ENCODE data around the gene CBL. TPM values are rescaled to one million over a fixed set of nuclear protein-coding genes. Genes with fewer than 3 reads are reported as not detected.
A peak's percentile ranks its signal among the peaks of the same experiment; 100 is the strongest.

Gene CBL
- total and polyA plus RNA-seq, 2 experiments from 2014 or later, result 31.6 to 67.6 TPM

DNA sequence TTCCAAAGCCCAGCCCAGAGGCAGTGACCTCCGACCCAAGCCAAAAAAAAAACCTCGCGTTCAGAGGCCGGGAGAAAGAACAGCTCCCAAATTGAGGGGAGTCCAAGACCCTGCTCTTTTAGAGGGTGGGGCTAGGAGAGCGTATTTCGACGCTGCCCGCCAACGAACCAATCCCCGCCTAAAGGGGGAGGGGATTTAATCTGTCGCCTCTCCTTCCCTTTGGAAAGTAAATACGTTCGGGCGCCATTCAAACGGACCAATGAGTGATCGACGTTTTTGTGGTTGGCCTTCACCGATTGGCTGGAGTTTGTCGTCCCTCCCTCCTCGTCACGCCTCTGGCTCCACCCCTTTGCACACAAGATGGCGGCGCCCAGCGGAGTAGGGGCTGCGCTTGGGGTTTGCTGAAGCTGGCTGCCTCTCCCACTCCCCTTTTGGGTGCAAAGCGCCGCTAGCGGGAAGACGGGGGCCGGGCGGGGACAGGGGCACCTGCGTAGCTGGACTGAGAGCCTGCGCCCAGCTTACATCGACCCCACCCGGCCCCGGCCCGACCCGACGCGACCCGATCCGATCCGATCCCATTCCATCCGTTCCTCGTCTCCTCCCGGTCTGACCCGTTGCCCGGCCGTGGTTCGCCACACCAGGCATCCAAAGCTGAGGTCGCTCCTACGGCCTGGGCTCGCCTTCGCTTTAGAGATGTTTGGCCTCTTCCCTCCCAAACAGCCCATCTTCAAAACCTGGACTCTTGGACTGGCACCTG lies 128.2 kb downstream of the CBL start, which contains the start of gene RNF26:
TSS of gene RNF26 (plus strand) at position 354 of the 757 bp plus-strand sequence. CDS start 596 bp downstream, outside the sequence.
- H2AFZ ChIP-seq, result 0 out of 2 replicates have a peak within 1 kb of the TSS, but pooled peaks have one; percentile 1
- Mint-ChIP-seq H3K4me3 (peak within 1 kb of the TSS; percentile 100), H3K27me3 (ENCODE audit: insufficient read depth, low read depth, poor library complexity) (peaks cover 30% of the 10 kb centered on the region), H3K27ac (peak within 1 kb of the TSS; percentile 99), H3K4me1 (peaks cover 48% of the 10 kb centered on the region), H3K36me3 (ENCODE audit: low read depth) (peaks cover 16% of the 10 kb centered on the region; the same call in 2 of the 3 replicates), H3K9me3 (no peaks in the 10 kb centered on the region; the same call in 2 of the 3 replicates)
- peaks cover 36% of the 10 kb centered on the region; the same call in 1 of the 2 replicates for H3K4me1 ChIP-seq (ENCODE audit: insufficient read depth)
- peaks cover 22% of the 10 kb centered on the region for H3K79me2 ChIP-seq (replicated peaks; ENCODE audit: insufficient read depth)
- H3K27ac ChIP-seq (ENCODE audit: low read depth), result peak within 1 kb of the TSS; percentile 80
- peaks cover 9% of the 10 kb centered on the region for H3K27me3 ChIP-seq (ENCODE audit: insufficient read depth)
- peak within 1 kb of the TSS; percentile 99 for H3K4me2 ChIP-seq
- H3F3A ChIP-seq (replicated peaks; ENCODE audit: low read depth), result peaks cover 24% of the 10 kb centered on the region
- no peaks in the 10 kb centered on the region for H3K9me2 ChIP-seq (ENCODE audit: insufficient read depth)
- no peaks in the 10 kb centered on the region; the same call in 1 of the 2 replicates for H3K36me3 ChIP-seq (ENCODE audit: insufficient read depth)
- ATAC-seq (peak; percentile 71), DNase-seq (ENCODE audit: low spot score) (peak; percentile 100)
- H3K4me3 ChIP-seq, result peak within 1 kb of the TSS; percentile 97
- no peaks in the 10 kb centered on the region for H4K20me1 ChIP-seq (replicated peaks; ENCODE audit: insufficient read depth)
- peak; percentile 91 for TF ChIP-seq CREB1 (CRISPR knock-in tag; IDR thresholded peaks at IDR 0.05; ENCODE audit: low read depth)
- TF ChIP-seq JUNB (IDR thresholded peaks at IDR 0.05; ENCODE audit: unreplicated experiment), result no peak
- peak; percentile 71 for TF ChIP-seq POLR2AphosphoS5 (IDR thresholded peaks at IDR 0.05; ENCODE audit: low read depth)

DNA sequence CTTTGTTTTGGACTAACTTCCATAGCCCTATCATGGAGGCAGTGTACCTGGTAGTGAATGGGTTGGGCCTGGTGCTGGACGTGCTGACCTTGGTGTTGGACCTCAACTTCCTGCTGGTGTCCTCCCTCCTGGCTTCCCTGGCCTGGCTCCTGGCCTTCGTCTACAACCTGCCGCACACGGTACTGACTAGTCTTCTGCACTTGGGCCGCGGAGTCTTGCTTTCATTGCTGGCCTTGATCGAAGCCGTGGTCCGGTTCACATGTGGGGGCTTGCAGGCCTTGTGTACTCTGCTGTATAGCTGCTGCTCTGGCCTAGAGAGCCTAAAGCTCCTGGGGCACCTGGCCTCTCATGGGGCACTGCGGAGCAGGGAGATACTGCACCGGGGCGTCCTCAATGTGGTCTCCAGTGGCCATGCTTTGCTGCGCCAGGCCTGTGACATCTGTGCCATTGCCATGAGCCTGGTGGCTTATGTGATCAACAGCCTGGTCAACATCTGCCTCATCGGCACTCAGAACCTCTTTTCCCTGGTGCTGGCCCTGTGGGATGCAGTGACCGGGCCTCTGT lies 129.0 kb downstream of the CBL start:
- peaks cover 32% of the 10 kb centered on the region for H3K27me3 Mint-ChIP-seq (ENCODE audit: insufficient read depth, low read depth, poor library complexity)
- Histone ChIP-seq H4K20me1 (replicated peaks; ENCODE audit: insufficient read depth) (no peaks in the 10 kb centered on the region), H3K79me2 (replicated peaks; ENCODE audit: insufficient read depth) (peaks cover 22% of the 10 kb centered on the region), H3F3A (replicated peaks; ENCODE audit: low read depth) (peaks cover 25% of the 10 kb centered on the region), H3K4me3 (peak overlapping the region; percentile 97), H3K9me2 (ENCODE audit: insufficient read depth) (no peaks in the 10 kb centered on the region), H3K27ac (ENCODE audit: low read depth) (peak overlapping the region; percentile 78; the same call in 1 of the 2 replicates), H3K4me1 (ENCODE audit: insufficient read depth) (peaks cover 36% of the 10 kb centered on the region; the same call in 1 of the 2 replicates), H3K4me2 (peak overlapping the region; percentile 99), H3K36me3 (ENCODE audit: insufficient read depth) (no peaks in the 10 kb centered on the region; the same call in 1 of the 2 replicates), H3K27me3 (ENCODE audit: insufficient read depth) (peaks cover 16% of the 10 kb centered on the region), H2AFZ (no peak overlapping the region)
- H3K27ac Mint-ChIP-seq, result peak overlapping the region; percentile 99
- no peaks in the 10 kb centered on the region; the same call in 2 of the 3 replicates for H3K9me3 Mint-ChIP-seq
- ATAC-seq (no peak), DNase-seq (ENCODE audit: low spot score) (no peak)
- H3K4me3 Mint-ChIP-seq, result peak overlapping the region; percentile 100
- H3K4me1 Mint-ChIP-seq, result peaks cover 50% of the 10 kb centered on the region
- peaks cover 16% of the 10 kb centered on the region; the same call in 2 of the 3 replicates for H3K36me3 Mint-ChIP-seq (ENCODE audit: low read depth)
- TF ChIP-seq EZH2phosphoT487 (IDR thresholded peaks at IDR 0.05; ENCODE audit: unreplicated experiment), result no peak
- no peak for TF ChIP-seq ZNF331 (CRISPR knock-in tag; IDR thresholded peaks at IDR 0.05; ENCODE audit: low read depth)
- TF ChIP-seq EZH2 (IDR thresholded peaks at IDR 0.05; ENCODE audit: low read depth, unreplicated experiment), result no peak
- TF ChIP-seq NANOG (IDR thresholded peaks at IDR 0.05; ENCODE audit: borderline replicate concordance), result no peak
- TF ChIP-seq STAT1 (IDR thresholded peaks at IDR 0.05; ENCODE audit: unreplicated experiment), result no peak
- TF ChIP-seq, protein P1, sequence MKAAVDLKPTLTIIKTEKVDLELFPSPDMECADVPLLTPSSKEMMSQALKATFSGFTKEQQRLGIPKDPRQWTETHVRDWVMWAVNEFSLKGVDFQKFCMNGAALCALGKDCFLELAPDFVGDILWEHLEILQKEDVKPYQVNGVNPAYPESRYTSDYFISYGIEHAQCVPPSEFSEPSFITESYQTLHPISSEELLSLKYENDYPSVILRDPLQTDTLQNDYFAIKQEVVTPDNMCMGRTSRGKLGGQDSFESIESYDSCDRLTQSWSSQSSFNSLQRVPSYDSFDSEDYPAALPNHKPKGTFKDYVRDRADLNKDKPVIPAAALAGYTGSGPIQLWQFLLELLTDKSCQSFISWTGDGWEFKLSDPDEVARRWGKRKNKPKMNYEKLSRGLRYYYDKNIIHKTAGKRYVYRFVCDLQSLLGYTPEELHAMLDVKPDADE (IDR thresholded peaks at IDR 0.05), result no peak
- TF ChIP-seq, protein P2, sequence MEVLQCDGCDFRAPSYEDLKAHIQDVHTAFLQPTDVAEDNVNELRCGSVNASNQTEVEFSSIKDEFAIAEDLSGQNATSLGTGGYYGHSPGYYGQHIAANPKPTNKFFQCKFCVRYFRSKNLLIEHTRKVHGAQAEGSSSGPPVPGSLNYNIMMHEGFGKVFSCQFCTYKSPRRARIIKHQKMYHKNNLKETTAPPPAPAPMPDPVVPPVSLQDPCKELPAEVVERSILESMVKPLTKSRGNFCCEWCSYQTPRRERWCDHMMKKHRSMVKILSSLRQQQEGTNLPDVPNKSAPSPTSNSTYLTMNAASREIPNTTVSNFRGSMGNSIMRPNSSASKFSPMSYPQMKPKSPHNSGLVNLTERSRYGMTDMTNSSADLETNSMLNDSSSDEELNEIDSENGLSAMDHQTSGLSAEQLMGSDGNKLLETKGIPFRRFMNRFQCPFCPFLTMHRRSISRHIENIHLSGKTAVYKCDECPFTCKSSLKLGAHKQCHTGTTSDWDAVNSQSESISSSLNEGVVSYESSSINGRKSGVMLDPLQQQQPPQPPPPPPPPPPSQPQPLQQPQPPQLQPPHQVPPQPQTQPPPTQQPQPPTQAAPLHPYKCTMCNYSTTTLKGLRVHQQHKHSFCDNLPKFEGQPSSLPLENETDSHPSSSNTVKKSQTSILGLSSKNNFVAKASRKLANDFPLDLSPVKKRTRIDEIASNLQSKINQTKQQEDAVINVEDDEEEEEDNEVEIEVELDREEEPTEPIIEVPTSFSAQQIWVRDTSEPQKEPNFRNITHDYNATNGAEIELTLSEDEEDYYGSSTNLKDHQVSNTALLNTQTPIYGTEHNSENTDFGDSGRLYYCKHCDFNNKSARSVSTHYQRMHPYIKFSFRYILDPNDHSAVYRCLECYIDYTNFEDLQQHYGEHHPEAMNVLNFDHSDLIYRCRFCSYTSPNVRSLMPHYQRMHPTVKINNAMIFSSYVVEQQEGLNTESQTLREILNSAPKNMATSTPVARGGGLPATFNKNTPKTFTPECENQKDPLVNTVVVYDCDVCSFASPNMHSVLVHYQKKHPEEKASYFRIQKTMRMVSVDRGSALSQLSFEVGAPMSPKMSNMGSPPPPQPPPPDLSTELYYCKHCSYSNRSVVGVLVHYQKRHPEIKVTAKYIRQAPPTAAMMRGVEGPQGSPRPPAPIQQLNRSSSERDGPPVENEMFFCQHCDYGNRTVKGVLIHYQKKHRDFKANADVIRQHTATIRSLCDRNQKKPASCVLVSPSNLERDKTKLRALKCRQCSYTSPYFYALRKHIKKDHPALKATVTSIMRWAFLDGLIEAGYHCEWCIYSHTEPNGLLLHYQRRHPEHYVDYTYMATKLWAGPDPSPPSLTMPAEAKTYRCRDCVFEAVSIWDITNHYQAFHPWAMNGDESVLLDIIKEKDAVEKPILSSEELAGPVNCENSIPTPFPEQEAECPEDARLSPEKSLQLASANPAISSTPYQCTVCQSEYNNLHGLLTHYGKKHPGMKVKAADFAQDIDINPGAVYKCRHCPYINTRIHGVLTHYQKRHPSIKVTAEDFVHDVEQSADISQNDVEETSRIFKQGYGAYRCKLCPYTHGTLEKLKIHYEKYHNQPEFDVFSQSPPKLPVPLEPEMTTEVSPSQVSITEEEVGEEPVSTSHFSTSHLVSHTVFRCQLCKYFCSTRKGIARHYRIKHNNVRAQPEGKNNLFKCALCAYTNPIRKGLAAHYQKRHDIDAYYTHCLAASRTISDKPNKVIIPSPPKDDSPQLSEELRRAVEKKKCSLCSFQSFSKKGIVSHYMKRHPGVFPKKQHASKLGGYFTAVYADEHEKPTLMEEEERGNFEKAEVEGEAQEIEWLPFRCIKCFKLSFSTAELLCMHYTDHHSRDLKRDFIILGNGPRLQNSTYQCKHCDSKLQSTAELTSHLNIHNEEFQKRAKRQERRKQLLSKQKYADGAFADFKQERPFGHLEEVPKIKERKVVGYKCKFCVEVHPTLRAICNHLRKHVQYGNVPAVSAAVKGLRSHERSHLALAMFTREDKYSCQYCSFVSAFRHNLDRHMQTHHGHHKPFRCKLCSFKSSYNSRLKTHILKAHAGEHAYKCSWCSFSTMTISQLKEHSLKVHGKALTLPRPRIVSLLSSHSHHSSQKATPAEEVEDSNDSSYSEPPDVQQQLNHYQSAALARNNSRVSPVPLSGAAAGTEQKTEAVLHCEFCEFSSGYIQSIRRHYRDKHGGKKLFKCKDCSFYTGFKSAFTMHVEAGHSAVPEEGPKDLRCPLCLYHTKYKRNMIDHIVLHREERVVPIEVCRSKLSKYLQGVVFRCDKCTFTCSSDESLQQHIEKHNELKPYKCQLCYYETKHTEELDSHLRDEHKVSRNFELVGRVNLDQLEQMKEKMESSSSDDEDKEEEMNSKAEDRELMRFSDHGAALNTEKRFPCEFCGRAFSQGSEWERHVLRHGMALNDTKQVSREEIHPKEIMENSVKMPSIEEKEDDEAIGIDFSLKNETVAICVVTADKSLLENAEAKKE (CRISPR knock-in tag; IDR thresholded peaks at IDR 0.05), result no peak
- no peak for TF ChIP-seq JUNB (IDR thresholded peaks at IDR 0.05; ENCODE audit: unreplicated experiment)
- TF ChIP-seq POLR2AphosphoS5 (IDR thresholded peaks at IDR 0.05; ENCODE audit: low read depth), result no peak

Data from GM23338 (cell line).